OCI-LY3 (cell line): ENCODE results near the gene TPM4.

Experiments
- H2AFZ ChIP-seq: fragments of 200-600, 300-600 bp; shearing (Covaris generic); 2 replicates; pipeline ENCODE4 v1.6.0; 2014; ENCODE audit warnings: antibody characterized with exemption, low read depth, low read length
- H3K27ac ChIP-seq: fragments of 200-600, 300-600 bp; sonication (generic); 2 replicates; pipeline ENCODE4 v1.5.1; 2014; ENCODE audit warnings: mild to moderate bottlenecking, low read length, moderate library complexity, mixed read lengths
- H3K27me3 ChIP-seq: fragments of 200-600, 300-600 bp; sonication (generic); 2 replicates; pipeline ENCODE4 v1.6.1; 2014; ENCODE audit warnings: low read depth, low read length, mixed read lengths
- H3K36me3 ChIP-seq: fragments of 200-600, 300-600 bp; sonication (generic); replicated peaks from 2 replicates; pipeline ENCODE3; 2014; ENCODE audit warnings: low read depth, low read length, mixed read lengths
- H3K4me1 ChIP-seq: fragments of 300-600, 200-600 bp; sonication (generic); 2 replicates; pipeline ENCODE4 v1.6.1; 2014; ENCODE audit warnings: low read length, mixed read lengths
- H3K4me2 ChIP-seq: fragments of 200-600, 300-600 bp; sonication (generic); 2 replicates; pipeline ENCODE4 v1.6.1; 2014; ENCODE audit warnings: low read length, mixed read lengths
- H3K4me3 ChIP-seq: fragments of 300-600, 200-600 bp; sonication (generic); 2 replicates; pipeline ENCODE4 v1.5.1; 2014; ENCODE audit warnings: antibody characterized with exemption, mild to moderate bottlenecking, low read length, moderate library complexity
- H3K79me2 ChIP-seq: fragments of 300-600, 200-600 bp; shearing (Covaris generic); 2 replicates; pipeline ENCODE4 v1.6.1; 2014; ENCODE audit warnings: mild to moderate bottlenecking, low read length, mixed read lengths
- H3K9ac ChIP-seq: fragments of 300-600, 200-600 bp; shearing (Covaris generic); 2 replicates; pipeline ENCODE4 v1.6.0; 2014; ENCODE audit warnings: mild to moderate bottlenecking, low read length, moderate library complexity
- H3K9me3 ChIP-seq: fragments of 200-600, 300-600 bp; shearing (Covaris generic); 2 replicates; pipeline ENCODE4 v1.6.1; 2014; ENCODE audit warnings: low read length, mixed read lengths; ENCODE audit not compliant: insufficient read depth
- H4K20me1 ChIP-seq: fragments of 200-600, 300-600 bp; sonication (generic); 2 replicates; pipeline ENCODE4 v1.6.1; 2016; ENCODE audit warnings: low read length, mixed read lengths; ENCODE audit not compliant: insufficient read depth
- EZH2phosphoT487 ChIP-seq: fragments of 200-600 bp; shearing (Covaris generic); IDR thresholded peaks from 2 replicates; pipeline ENCODE4 v1.6.1; 2018; ENCODE audit warnings: antibody characterized with exemption, mixed run types, low read depth
- TF ChIP-seq, protein P1 (sequence below): fragments of 200-600, 300-600 bp; sonication (generic); IDR thresholded peaks from 2 replicates; pipeline ENCODE4 v1.5.1; 2014; ENCODE audit warnings: antibody characterized with exemption, low read length, low read depth

Gene TPM4

GRCh38 chr19:16142032-16142580 is 65.8 kb downstream of the TPM4 start:
- Histone ChIP-seq H3K27ac (peak overlapping the region; percentile 92), H3K4me3 (no peak overlapping the region), H3K9ac (peak overlapping the region; percentile 45; the same call in 1 of the 2 replicates)

DNA sequence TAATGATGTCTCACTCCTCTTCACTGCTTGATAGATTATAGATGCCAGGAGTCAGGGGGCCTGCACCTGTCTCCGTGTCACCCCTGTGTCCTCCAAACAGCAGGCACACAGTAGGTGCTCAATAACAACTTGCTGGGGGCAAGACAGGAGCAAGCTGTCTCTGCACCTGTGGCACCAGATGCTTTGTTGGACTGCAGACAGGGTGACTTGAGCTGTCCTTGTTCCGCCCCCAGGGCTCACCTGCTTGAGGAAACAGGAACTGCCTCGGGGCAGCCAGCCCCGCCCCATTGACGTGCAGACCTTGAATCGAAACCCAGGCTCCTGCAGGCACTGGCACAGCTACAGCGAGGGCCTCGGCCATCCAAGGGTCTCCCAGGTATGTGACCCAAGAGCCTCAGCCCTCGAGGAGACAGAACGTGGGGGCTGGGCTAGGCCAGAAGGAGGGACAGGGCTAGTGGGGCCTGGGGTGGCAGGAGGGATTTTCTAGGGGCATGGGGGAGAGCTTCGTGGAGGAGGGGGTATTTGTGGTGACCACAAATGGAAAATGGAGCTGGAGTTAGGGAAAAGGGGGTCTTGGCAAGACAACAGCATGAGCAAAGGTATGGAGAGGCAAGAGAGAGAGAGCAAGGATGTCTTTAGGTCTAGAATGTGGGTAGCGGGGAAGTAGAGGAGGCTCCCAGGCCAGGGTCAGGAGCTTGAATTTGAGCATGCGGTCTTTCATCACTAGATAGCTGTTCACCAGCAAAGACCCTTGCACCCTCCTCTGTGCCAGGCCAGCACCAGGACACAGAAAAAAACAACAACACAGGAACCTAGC is 67.3 kb downstream of the TPM4 start, which contains the start of gene HSH2D:
HSH2D (plus strand) TSS at position 287 of the 817 bp plus-strand sequence. CDS start 5,066 bp downstream, outside the sequence.
- peaks cover 39% of the 10 kb centered on the region for H3K36me3 ChIP-seq
- H3K4me2 ChIP-seq = peak within 1 kb of the TSS; percentile 89
- no peaks in the 10 kb centered on the region for H3K9me3 ChIP-seq
- H2AFZ ChIP-seq = no peak within 1 kb of the TSS
- peak within 1 kb of the TSS; percentile 92 for H3K27ac ChIP-seq
- peaks cover 79% of the 10 kb centered on the region for H3K4me1 ChIP-seq
- peak within 1 kb of the TSS; percentile 96 for H3K9ac ChIP-seq
- peak within 1 kb of the TSS; percentile 79 for H3K4me3 ChIP-seq
- TF ChIP-seq, protein P1, sequence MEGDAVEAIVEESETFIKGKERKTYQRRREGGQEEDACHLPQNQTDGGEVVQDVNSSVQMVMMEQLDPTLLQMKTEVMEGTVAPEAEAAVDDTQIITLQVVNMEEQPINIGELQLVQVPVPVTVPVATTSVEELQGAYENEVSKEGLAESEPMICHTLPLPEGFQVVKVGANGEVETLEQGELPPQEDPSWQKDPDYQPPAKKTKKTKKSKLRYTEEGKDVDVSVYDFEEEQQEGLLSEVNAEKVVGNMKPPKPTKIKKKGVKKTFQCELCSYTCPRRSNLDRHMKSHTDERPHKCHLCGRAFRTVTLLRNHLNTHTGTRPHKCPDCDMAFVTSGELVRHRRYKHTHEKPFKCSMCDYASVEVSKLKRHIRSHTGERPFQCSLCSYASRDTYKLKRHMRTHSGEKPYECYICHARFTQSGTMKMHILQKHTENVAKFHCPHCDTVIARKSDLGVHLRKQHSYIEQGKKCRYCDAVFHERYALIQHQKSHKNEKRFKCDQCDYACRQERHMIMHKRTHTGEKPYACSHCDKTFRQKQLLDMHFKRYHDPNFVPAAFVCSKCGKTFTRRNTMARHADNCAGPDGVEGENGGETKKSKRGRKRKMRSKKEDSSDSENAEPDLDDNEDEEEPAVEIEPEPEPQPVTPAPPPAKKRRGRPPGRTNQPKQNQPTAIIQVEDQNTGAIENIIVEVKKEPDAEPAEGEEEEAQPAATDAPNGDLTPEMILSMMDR = no peak
- peaks cover 14% of the 10 kb centered on the region; the same call in 1 of the 2 replicates for H4K20me1 ChIP-seq
- no peaks in the 10 kb centered on the region for H3K27me3 ChIP-seq
- peaks cover 53% of the 10 kb centered on the region for H3K79me2 ChIP-seq

More at GRCh38 chr19:16142032-16142580, 65.8 kb downstream of the TPM4 start:
- Histone ChIP-seq H3K9me3 (no peaks in the 10 kb centered on the region), H2AFZ (no peak overlapping the region), H3K79me2 (peaks cover 41% of the 10 kb centered on the region), H4K20me1 (peaks cover 6% of the 10 kb centered on the region; the same call in 1 of the 2 replicates), H3K36me3 (peaks cover 31% of the 10 kb centered on the region), H3K27me3 (no peaks in the 10 kb centered on the region), H3K4me2 (no peak overlapping the region), H3K4me1 (peaks cover 69% of the 10 kb centered on the region)
- TF ChIP-seq, protein P1 = no peak
- TF ChIP-seq EZH2phosphoT487 = no peak

DNA sequence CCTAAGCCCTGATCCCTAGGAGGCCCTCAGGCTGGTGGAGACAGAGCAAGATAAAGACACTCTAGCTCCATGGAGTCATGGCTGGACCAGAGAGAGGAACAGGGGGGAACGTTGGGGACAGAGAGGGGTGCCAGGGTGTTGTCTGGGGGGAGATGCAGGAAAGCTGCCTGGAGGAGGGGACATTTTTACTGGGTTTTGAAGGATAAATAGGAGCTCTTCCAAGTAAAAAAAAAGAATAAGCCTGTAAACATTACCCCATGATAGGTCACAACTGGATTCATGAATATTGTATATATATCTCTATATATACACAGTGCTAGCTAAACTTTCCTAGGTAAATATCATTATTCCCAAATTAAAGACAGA is 67.9 kb downstream of the TPM4 start:
- H3K4me3 ChIP-seq = peak overlapping the region; percentile 79
- TF ChIP-seq, protein P1 = no peak
- TF ChIP-seq EZH2phosphoT487 = no peak

DNA sequence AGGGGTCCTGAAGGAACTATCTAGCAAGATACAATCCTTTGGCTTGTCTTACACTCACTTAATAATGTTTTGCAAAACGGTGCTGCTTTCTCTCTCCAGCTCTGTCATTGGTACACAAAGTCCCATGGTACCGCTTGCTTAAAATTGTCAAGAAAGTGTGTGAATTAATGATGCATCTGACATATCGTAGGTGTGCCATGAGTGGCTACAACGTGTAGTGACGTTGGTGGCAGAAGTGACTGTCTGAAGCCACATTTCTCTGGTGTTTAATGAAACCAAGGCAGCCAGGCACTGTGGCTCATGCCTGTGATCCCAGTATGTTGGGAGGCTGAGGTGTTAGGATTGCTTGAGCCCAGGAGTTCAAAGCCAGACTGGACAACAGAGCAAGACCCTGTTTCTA is 69.8 kb downstream of the TPM4 start:
- no peaks in the 10 kb centered on the region for H3K9me3 ChIP-seq
- H3K27ac ChIP-seq = peak overlapping the region; percentile 92
- no peak for TF ChIP-seq EZH2phosphoT487
- TF ChIP-seq, protein P1 = no peak
- peaks cover 73% of the 10 kb centered on the region for H3K79me2 ChIP-seq
- peaks cover 82% of the 10 kb centered on the region for H3K4me1 ChIP-seq
- H3K36me3 ChIP-seq = peaks cover 57% of the 10 kb centered on the region
- H3K9ac ChIP-seq = no peak overlapping the region
- peak overlapping the region; percentile 79; the same call in 1 of the 2 replicates for H3K4me3 ChIP-seq
- no peaks in the 10 kb centered on the region for H3K27me3 ChIP-seq
- H4K20me1 ChIP-seq = peaks cover 18% of the 10 kb centered on the region; the same call in 1 of the 2 replicates
- H2AFZ ChIP-seq = no peak overlapping the region
- peak overlapping the region; percentile 89 for H3K4me2 ChIP-seq

More for the DNA sequence above, 67.9 kb downstream of the TPM4 start:
- Histone ChIP-seq H2AFZ (no peak overlapping the region), H3K9me3 (no peaks in the 10 kb centered on the region), H3K9ac (peak overlapping the region; percentile 96), H3K36me3 (peaks cover 45% of the 10 kb centered on the region), H3K4me2 (peak overlapping the region; percentile 89), H4K20me1 (peaks cover 18% of the 10 kb centered on the region; the same call in 1 of the 2 replicates), H3K4me1 (peaks cover 85% of the 10 kb centered on the region), H3K79me2 (peaks cover 59% of the 10 kb centered on the region), H3K27me3 (no peaks in the 10 kb centered on the region), H3K27ac (peak overlapping the region; percentile 92)
